ENCODE measurements around the gene PKM.

DNA sequence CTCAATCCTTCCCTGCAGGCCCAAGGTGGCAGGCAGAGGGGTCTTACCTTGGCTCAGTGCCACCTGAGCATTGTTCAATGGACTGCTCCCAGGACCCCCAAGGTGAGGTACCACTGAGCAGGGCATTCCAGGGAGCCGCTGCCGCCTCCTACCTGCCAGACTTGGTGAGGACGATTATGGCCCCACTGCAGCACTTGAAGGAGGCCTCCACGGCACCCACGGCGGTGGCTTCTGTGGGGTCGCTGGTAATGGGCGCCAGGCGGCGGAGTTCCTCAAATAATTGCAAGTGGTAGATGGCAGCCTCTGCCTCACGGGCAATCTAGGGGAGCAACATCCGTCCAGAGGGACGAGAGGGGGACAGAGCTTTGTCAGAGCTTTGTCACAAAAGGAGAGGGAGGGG is 28.7 kb downstream of the PKM start:
- TF ChIP-seq, protein P1, sequence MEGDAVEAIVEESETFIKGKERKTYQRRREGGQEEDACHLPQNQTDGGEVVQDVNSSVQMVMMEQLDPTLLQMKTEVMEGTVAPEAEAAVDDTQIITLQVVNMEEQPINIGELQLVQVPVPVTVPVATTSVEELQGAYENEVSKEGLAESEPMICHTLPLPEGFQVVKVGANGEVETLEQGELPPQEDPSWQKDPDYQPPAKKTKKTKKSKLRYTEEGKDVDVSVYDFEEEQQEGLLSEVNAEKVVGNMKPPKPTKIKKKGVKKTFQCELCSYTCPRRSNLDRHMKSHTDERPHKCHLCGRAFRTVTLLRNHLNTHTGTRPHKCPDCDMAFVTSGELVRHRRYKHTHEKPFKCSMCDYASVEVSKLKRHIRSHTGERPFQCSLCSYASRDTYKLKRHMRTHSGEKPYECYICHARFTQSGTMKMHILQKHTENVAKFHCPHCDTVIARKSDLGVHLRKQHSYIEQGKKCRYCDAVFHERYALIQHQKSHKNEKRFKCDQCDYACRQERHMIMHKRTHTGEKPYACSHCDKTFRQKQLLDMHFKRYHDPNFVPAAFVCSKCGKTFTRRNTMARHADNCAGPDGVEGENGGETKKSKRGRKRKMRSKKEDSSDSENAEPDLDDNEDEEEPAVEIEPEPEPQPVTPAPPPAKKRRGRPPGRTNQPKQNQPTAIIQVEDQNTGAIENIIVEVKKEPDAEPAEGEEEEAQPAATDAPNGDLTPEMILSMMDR (IDR thresholded peaks at IDR 0.05), result no peak
- TF ChIP-seq POLR2A (IDR thresholded peaks at IDR 0.05) (no peak), POLR2AphosphoS5 (IDR thresholded peaks at IDR 0.05) (no peak)
